ENCODE data around the gene CCDC90B.
A peak's percentile ranks its signal among the peaks of the same experiment; 100 is the strongest.
"Not testable (repeated sequence)": the region's sequence is repeated elsewhere in the genome, so short reads cannot be mapped to it uniquely, and the experiment has no call there.

The CCDC90B gene

GRCh38 chr11:83285771-83286528, at the start of gene CCDC90B:
Gene CCDC90B, minus strand, starts transcription at chr11:83286367. Its CDS starts 395 bp downstream, at chr11:83285972.
- peak; percentile 99 for DNase-seq

GRCh38 chr11:83335446-83336070, 49.4 kb upstream of the CCDC90B start:
- no peak for DNase-seq

- no peak for DNase-seq
Measured at GRCh38 chr11:83330303-83330702, 44.1 kb upstream of the CCDC90B start.

GRCh38 chr11:83326326-83326725, 40.2 kb upstream of the CCDC90B start:
- no peak for DNase-seq

- no peak for DNase-seq
Measured at GRCh38 chr11:83319346-83319745, 33.2 kb upstream of the CCDC90B start.

- no peak for DNase-seq
Measured at GRCh38 chr11:83318931-83319330, 32.8 kb upstream of the CCDC90B start.

- no peak for DNase-seq
Measured at GRCh38 chr11:83317757-83318690, 31.9 kb upstream of the CCDC90B start.

GRCh38 chr11:83316897-83317268, 30.7 kb upstream of the CCDC90B start:
- DNase-seq, result not testable (repeated sequence)

- DNase-seq, result not testable (repeated sequence)
Measured at GRCh38 chr11:83316143-83316896, 30.2 kb upstream of the CCDC90B start.

GRCh38 chr11:83312430-83312829, 26.3 kb upstream of the CCDC90B start:
- DNase-seq, result no peak

- DNase-seq, result no peak
Measured at GRCh38 chr11:83311701-83312100, 25.5 kb upstream of the CCDC90B start.

- peak; percentile 30 for DNase-seq
Measured at GRCh38 chr11:83310718-83311117, 24.6 kb upstream of the CCDC90B start.

- not testable (repeated sequence) for DNase-seq
Measured at GRCh38 chr11:83308536-83308935, 22.4 kb upstream of the CCDC90B start.

- no peak for DNase-seq
Measured at GRCh38 chr11:83306200-83307080, 20.3 kb upstream of the CCDC90B start.

GRCh38 chr11:83303316-83303715, 17.1 kb upstream of the CCDC90B start:
- DNase-seq, result no peak

GRCh38 chr11:83302151-83302550, 16.0 kb upstream of the CCDC90B start:
- no peak for DNase-seq

GRCh38 chr11:83299681-83300080, 13.5 kb upstream of the CCDC90B start:
- no peak for DNase-seq

- DNase-seq, result no peak
Measured at GRCh38 chr11:83294208-83294607, 8.0 kb upstream of the CCDC90B start.

- DNase-seq, result no peak
Measured at GRCh38 chr11:83293457-83293774, 7.2 kb upstream of the CCDC90B start.

- peak; percentile 88 for DNase-seq
Measured at GRCh38 chr11:83292709-83293456, 6.7 kb upstream of the CCDC90B start.

GRCh38 chr11:83287631-83288030, 1.5 kb upstream of the CCDC90B start:
- no peak for DNase-seq
